Skeletal muscle tissue (tissue), 4 donors: ENCODE measurements around the gene TBX1. TPM values are rescaled to one million over a fixed set of nuclear protein-coding genes. Genes with fewer than 3 reads are reported as not detected.

Source experiments
- H3K27ac ChIP-seq: one replicate; pipeline ENCODE4 v1.7.0; 2013; ENCODE audit warnings: mild to moderate bottlenecking, low read depth, low read length, inconsistent platforms
- H3K27me3 ChIP-seq, 3 donors: one replicate each; pipeline ENCODE4 v1.7.0; 2013; ENCODE audit warnings: low read length in 3 of 3; ENCODE audit not compliant: control insufficient read depth in 3 of 3, insufficient read depth in 3 of 3
- H3K36me3 ChIP-seq, 3 donors: one replicate each; pipeline ENCODE4 v1.7.0; 2013; ENCODE audit warnings: low read length in 3 of 3; ENCODE audit not compliant: control insufficient read depth in 3 of 3, insufficient read depth in 3 of 3
- H3K4me1 ChIP-seq, 3 donors: one replicate each; pipeline ENCODE4 v1.7.0; 2013; ENCODE audit warnings: low read length in 3 of 3, mild to moderate bottlenecking in 3 of 3; ENCODE audit not compliant: control insufficient read depth in 3 of 3, insufficient read depth in 3 of 3
- H3K4me3 ChIP-seq, 3 donors: one replicate each; pipeline ENCODE4 v1.7.0; 2013; ENCODE audit warnings: low read length in 3 of 3
- H3K9ac ChIP-seq, 3 donors: one replicate each; pipeline ENCODE4 v1.7.0; 2013; ENCODE audit warnings: low read length in 3 of 3, mild to moderate bottlenecking in 3 of 3, moderate library complexity in 2 of 3, low read depth in 1 of 3
- H3K9me3 ChIP-seq, 3 donors: one replicate each; pipeline ENCODE4 v1.7.0; 2013; ENCODE audit warnings: low read length in 3 of 3; ENCODE audit not compliant: control insufficient read depth in 3 of 3
- total RNA-seq: library from RNA; depleted of rRNA; stranded (reverse); fragments of >200 nt; gene quantifications from one replicate; pipeline ENCODE4 v1.2.3, GENCODE V29; 2014
- donor health status: Osteomylitis.

Gene TBX1
- total RNA-seq, 1 donor from 2014 or later = 4.2 TPM

- Histone ChIP-seq H3K27me3 (peaks cover 0 to 9% (median 3%) of the 10 kb centered on the region in 3 donors), H3K4me1 (peaks cover 0 to 5% (median 0%) of the 10 kb centered on the region in 3 donors)
These were observed 22.0 kb downstream of the TBX1 start for GRCh38 chr22:19782533-19782932.

GRCh38 chr22:19783586-19784383 is 23.2 kb downstream of the TBX1 start:
- no peaks in the 10 kb centered on the region for H3K9me3 ChIP-seq
- no peak overlapping the region for H3K9ac ChIP-seq
- no peak overlapping the region for H3K27ac ChIP-seq
- H3K36me3 ChIP-seq = peaks cover 3 to 7% (median 4%) of the 10 kb centered on the region in 3 donors
- H3K4me1 ChIP-seq = peaks cover 0 to 5% (median 0%) of the 10 kb centered on the region in 3 donors
- H3K27me3 ChIP-seq = peaks cover 0 to 3% (median 3%) of the 10 kb centered on the region in 3 donors
- no peak overlapping the region for H3K4me3 ChIP-seq

More at GRCh38 chr22:19782533-19782932, 22.0 kb downstream of the TBX1 start:
- H3K9ac ChIP-seq = no peak overlapping the region
- H3K27ac ChIP-seq = no peak overlapping the region
- H3K36me3 ChIP-seq = no peaks in the 10 kb centered on the region
- H3K9me3 ChIP-seq = no peaks in the 10 kb centered on the region
- H3K4me3 ChIP-seq = no peak overlapping the region

- Histone ChIP-seq H3K36me3 (peaks cover 3 to 8% (median 4%) of the 10 kb centered on the region in 3 donors), H3K9me3 (no peaks in the 10 kb centered on the region), H3K4me1 (peaks cover 0 to 5% (median 0%) of the 10 kb centered on the region in 3 donors)
These were observed 24.0 kb downstream of the TBX1 start for GRCh38 chr22:19784384-19785175.

GRCh38 chr22:19785461-19786263 is 25.1 kb downstream of the TBX1 start:
- Histone ChIP-seq H3K36me3 (peaks cover 3 to 8% (median 4%) of the 10 kb centered on the region in 3 donors), H3K27ac (no peak overlapping the region), H3K9me3 (no peaks in the 10 kb centered on the region), H3K27me3 (peaks cover 0 to 3% (median 3%) of the 10 kb centered on the region in 3 donors), H3K4me1 (no peaks in the 10 kb centered on the region), H3K9ac (no peak overlapping the region), H3K4me3 (no peak overlapping the region)

More at GRCh38 chr22:19784384-19785175, 24.0 kb downstream of the TBX1 start:
- no peak overlapping the region for H3K27ac ChIP-seq
- peaks cover 0 to 3% (median 3%) of the 10 kb centered on the region in 3 donors for H3K27me3 ChIP-seq
- H3K9ac ChIP-seq = no peak overlapping the region
- no peak overlapping the region for H3K4me3 ChIP-seq

GRCh38 chr22:19786264-19786585 is 25.6 kb downstream of the TBX1 start:
- Histone ChIP-seq H3K4me1 (no peaks in the 10 kb centered on the region), H3K4me3 (no peak overlapping the region), H3K36me3 (peaks cover 3 to 8% (median 4%) of the 10 kb centered on the region in 3 donors), H3K9ac (no peak overlapping the region), H3K9me3 (no peaks in the 10 kb centered on the region), H3K27ac (no peak overlapping the region), H3K27me3 (peaks cover 0 to 3% (median 3%) of the 10 kb centered on the region in 3 donors)

- no peak overlapping the region for H3K27ac ChIP-seq
- H3K9me3 ChIP-seq = no peaks in the 10 kb centered on the region
- H3K36me3 ChIP-seq = peaks cover 3 to 8% (median 4%) of the 10 kb centered on the region in 3 donors
- H3K27me3 ChIP-seq = peaks cover 0 to 3% (median 3%) of the 10 kb centered on the region in 3 donors
- H3K4me3 ChIP-seq = no peak overlapping the region
- no peak overlapping the region for H3K9ac ChIP-seq
- no peaks in the 10 kb centered on the region for H3K4me1 ChIP-seq
These were observed 26.6 kb downstream of the TBX1 start for GRCh38 chr22:19786959-19787848.

DNA sequence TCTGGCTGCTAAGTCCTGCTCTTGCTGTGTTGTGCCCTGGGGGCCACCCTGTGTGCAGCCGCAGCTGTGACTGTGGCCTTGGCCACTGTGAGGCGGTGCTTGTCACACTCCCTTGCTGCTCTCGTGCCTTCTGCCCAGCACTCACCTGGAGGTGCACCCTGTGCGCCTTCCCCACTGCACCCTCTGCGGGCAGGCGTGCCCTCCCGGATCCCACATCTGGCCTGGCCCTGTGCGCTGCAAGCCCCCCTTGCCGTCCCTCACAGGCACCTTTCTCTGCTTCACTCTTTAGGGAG is 27.2 kb downstream of the TBX1 start:
- Histone ChIP-seq H3K4me1 (no peaks in the 10 kb centered on the region), H3K27me3 (peaks cover 0 to 3% (median 0%) of the 10 kb centered on the region in 3 donors), H3K9ac (no peak overlapping the region), H3K4me3 (no peak overlapping the region), H3K36me3 (peaks cover 3 to 8% (median 4%) of the 10 kb centered on the region in 3 donors), H3K9me3 (no peaks in the 10 kb centered on the region), H3K27ac (no peak overlapping the region)

DNA sequence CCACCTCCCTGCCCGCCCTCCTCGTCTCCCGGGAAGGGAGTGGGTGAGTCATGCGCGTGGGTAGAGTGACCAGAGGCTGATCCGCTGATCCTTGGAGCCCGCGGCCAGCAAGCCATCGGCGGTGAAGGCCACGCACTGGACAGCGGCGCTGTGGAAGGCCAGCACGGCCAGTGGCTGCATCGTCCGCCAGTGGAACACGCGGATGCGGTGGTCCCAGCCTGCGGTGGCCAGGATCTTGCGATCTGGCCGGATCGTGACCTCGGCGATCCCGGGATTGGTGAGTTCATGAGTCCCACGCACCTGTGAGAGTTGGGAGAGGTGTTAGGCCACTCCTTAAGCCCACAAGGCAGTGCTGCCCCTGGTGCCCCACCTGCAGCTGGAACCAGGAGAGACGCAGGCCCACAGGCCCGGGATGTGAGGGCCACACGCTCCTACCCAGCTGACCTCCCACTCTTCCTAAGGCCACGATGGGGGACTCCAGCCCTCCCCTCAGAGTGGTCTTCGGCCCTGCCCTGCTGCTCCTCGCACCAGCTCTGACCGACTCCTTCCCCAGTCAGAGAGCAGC is 28.2 kb downstream of the TBX1 start:
- no peaks in the 10 kb centered on the region for H3K27me3 ChIP-seq
- H3K4me3 ChIP-seq = no peak overlapping the region
- no peak overlapping the region for H3K9ac ChIP-seq
- H3K36me3 ChIP-seq = peaks cover 3 to 8% (median 4%) of the 10 kb centered on the region in 3 donors
- no peak overlapping the region for H3K27ac ChIP-seq
- H3K9me3 ChIP-seq = no peaks in the 10 kb centered on the region
- H3K4me1 ChIP-seq = no peaks in the 10 kb centered on the region

DNA sequence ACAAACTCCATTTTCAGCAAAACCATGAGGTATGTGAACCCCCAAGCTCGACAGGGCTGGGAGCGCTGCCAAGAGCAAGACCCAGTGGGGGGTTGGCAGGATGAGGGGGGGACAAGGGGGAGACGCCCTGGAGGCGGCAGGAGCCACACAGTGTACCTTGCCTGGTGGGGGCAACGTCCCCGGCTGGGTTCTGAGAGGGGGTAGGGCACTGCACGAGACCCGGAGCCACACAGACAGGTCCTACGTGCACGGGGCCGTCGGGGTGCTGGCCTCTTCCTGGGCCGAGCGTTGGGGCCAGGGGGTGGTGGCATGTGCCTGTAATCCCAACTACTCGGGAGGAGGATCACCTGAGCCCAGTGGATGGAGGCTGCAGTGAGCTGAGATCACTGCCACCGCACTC is 28.8 kb downstream of the TBX1 start:
- H3K4me1 ChIP-seq = no peaks in the 10 kb centered on the region
- no peak overlapping the region for H3K27ac ChIP-seq
- no peaks in the 10 kb centered on the region for H3K9me3 ChIP-seq
- H3K27me3 ChIP-seq = no peaks in the 10 kb centered on the region
- H3K4me3 ChIP-seq = no peak overlapping the region
- H3K9ac ChIP-seq = no peak overlapping the region
- H3K36me3 ChIP-seq = peaks cover 3 to 8% (median 4%) of the 10 kb centered on the region in 3 donors
